ENCODE data around the gene UBAP2. TPM values are rescaled to one million over a fixed set of nuclear protein-coding genes. Genes with fewer than 3 reads are reported as not detected.

Gene UBAP2
- total and polyA plus RNA-seq, 2 donors (not counting 1 experiment from before 2014, with no cell fraction given) = 15.5 to 26.2 TPM

GRCh38 chr9:34086864-34087263, 38.2 kb upstream of the UBAP2 start:
- no peak overlapping the region for H3K9ac ChIP-seq (ENCODE audit: low read length)
- H3K27me3 Mint-ChIP-seq = peaks cover 17% of the 10 kb centered on the region
- no peak overlapping the region for H3K27ac Mint-ChIP-seq
- CTCF ChIA-PET = no interaction called here
- ATAC-seq (ENCODE audit: low read depth) (no peak), DNase-seq (no peak)
- H3K27ac ChIP-seq (ENCODE audit: low read length in 2 of 2) = no peak overlapping the region
- H3K9me3 Mint-ChIP-seq (ENCODE audit: insufficient read depth) = no peaks in the 10 kb centered on the region
- peaks cover 0 to 36% (median 2%) of the 10 kb centered on the region in 4 experiments for H3K27me3 ChIP-seq (replicated peaks in 1 of 4; ENCODE audit: control extremely low read depth in 1 of 4, control insufficient read depth in 3 of 4, insufficient read depth in 4 of 4, low read length in 3 of 4)
- H3K36me3 ChIP-seq (replicated peaks in 1 of 2; ENCODE audit: control extremely low read depth in 1 of 2, control insufficient read depth in 1 of 2, extremely low read depth in 1 of 2, insufficient read depth in 2 of 2, low read length in 1 of 2) = no peaks in the 10 kb centered on the region
- no peaks in the 10 kb centered on the region for H3K79me2 ChIP-seq (ENCODE audit: control insufficient read depth, insufficient read depth, low read length)
- no peak overlapping the region for H3K4me2 ChIP-seq (replicated peaks; ENCODE audit: low read depth, low read length, poor library complexity, severe bottlenecking)
- H3K4me3 ChIP-seq (ENCODE audit: control extremely low read depth in 1 of 5, extremely low read depth in 1 of 5, insufficient read depth in 1 of 5, low read depth in 2 of 5, low read length in 4 of 5) = no peak overlapping the region
- POLR2A ChIA-PET = no interaction called here
- TF ChIP-seq, protein P1, sequence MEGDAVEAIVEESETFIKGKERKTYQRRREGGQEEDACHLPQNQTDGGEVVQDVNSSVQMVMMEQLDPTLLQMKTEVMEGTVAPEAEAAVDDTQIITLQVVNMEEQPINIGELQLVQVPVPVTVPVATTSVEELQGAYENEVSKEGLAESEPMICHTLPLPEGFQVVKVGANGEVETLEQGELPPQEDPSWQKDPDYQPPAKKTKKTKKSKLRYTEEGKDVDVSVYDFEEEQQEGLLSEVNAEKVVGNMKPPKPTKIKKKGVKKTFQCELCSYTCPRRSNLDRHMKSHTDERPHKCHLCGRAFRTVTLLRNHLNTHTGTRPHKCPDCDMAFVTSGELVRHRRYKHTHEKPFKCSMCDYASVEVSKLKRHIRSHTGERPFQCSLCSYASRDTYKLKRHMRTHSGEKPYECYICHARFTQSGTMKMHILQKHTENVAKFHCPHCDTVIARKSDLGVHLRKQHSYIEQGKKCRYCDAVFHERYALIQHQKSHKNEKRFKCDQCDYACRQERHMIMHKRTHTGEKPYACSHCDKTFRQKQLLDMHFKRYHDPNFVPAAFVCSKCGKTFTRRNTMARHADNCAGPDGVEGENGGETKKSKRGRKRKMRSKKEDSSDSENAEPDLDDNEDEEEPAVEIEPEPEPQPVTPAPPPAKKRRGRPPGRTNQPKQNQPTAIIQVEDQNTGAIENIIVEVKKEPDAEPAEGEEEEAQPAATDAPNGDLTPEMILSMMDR (IDR thresholded peaks at IDR 0.05) = no peak
- H3K9me3 ChIP-seq (ENCODE audit: control extremely low read depth in 1 of 3, control insufficient read depth in 2 of 3, insufficient read depth in 1 of 3, low read length in 2 of 3) = no peaks in the 10 kb centered on the region
- no peak overlapping the region for H3K4me3 Mint-ChIP-seq
- H4K20me1 ChIP-seq (ENCODE audit: control insufficient read depth, insufficient read depth, low read length, poor library complexity, severe bottlenecking) = no peaks in the 10 kb centered on the region
- H3K4me1 Mint-ChIP-seq = peaks cover 2% of the 10 kb centered on the region
- H2AFZ ChIP-seq (ENCODE audit: insufficient read depth, low read depth, low read length, poor library complexity, severe bottlenecking) = no peak overlapping the region
- intact Hi-C loops (cut with micrococcal nuclease) = no loop called here
- H3K4me1 ChIP-seq (ENCODE audit: control insufficient read depth in 2 of 2, insufficient read depth in 2 of 2, low read length in 2 of 2) = peaks cover 0 to 4% of the 10 kb centered on the region in 2 donors

DNA sequence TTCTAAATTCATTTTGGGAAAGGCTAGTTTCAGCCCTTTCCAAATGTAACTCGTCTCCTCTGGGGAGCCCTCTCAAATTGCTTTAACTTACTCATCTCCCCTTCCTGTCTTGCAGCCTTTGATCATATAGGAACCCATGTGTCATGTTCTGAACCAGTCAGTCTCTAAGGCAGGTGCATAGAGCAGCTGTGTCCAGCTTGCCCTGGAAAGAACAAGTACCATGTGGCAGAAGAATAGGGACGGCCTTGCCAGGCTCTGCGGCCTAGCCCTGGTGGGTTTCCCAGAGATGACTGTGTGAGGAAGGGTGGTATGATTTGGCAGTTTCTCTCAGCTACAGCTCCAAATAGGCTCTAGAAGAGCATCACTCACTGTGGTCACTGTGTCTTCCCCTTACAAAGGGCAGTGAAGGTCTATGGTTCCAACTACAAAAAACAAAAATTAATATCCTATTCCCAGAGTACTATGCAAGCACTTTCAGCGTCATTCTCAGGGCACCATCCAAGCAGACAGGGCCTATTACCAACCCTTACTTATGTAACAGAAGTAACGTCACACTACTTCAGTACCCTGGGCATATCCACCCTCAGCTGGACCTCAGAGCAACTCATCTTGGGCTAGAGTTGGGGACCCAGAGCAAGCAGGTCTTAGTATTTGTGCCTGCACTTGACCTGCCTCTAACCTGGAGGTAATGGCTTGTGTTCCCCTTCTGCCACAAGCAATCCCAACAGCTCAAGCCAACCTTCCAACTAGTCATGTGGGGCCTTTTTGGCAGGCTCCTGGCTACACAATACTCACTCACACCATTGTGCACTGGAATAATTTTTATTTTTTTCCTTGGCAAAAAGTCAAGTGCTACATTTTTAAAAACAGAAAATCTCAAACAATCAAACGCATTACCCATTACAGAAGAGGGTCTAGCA, 37.2 kb upstream of the UBAP2 start:
- intact Hi-C loops (cut with micrococcal nuclease) = no loop called here

More for the DNA sequence above, 37.2 kb upstream of the UBAP2 start:
- ATAC-seq (ENCODE audit: low read depth) = no peak
- 88% methylated on average over 3 of the region's 6 CpGs for WGBS (ENCODE audit: insufficient coverage)
- Histone ChIP-seq H3K79me2 (ENCODE audit: control insufficient read depth, insufficient read depth, low read length) (no peaks in the 10 kb centered on the region), H3K27me3 (replicated peaks in 1 of 4; ENCODE audit: control extremely low read depth in 1 of 4, control insufficient read depth in 3 of 4, insufficient read depth in 4 of 4, low read length in 3 of 4) (peaks cover 0 to 36% (median 0%) of the 10 kb centered on the region in 4 experiments), H3K4me1 (ENCODE audit: control insufficient read depth in 2 of 2, insufficient read depth in 2 of 2, low read length in 2 of 2) (peaks cover 0 to 4% of the 10 kb centered on the region in 2 donors), H3K9me3 (ENCODE audit: control extremely low read depth in 1 of 3, control insufficient read depth in 2 of 3, insufficient read depth in 1 of 3, low read length in 2 of 3) (no peaks in the 10 kb centered on the region), H3K4me3 (ENCODE audit: control extremely low read depth in 1 of 5, extremely low read depth in 1 of 5, insufficient read depth in 1 of 5, low read depth in 2 of 5, low read length in 4 of 5) (no peak overlapping the region), H3K27ac (ENCODE audit: low read length in 2 of 2) (no peak overlapping the region), H3K9ac (ENCODE audit: low read length) (no peak overlapping the region), H3K36me3 (replicated peaks in 1 of 2; ENCODE audit: control extremely low read depth in 1 of 2, control insufficient read depth in 1 of 2, extremely low read depth in 1 of 2, insufficient read depth in 2 of 2, low read length in 1 of 2) (no peaks in the 10 kb centered on the region), H3K4me2 (replicated peaks; ENCODE audit: low read depth, low read length, poor library complexity, severe bottlenecking) (no peak overlapping the region), H2AFZ (ENCODE audit: insufficient read depth, low read depth, low read length, poor library complexity, severe bottlenecking) (no peak overlapping the region), H4K20me1 (ENCODE audit: control insufficient read depth, insufficient read depth, low read length, poor library complexity, severe bottlenecking) (no peaks in the 10 kb centered on the region)
- POLR2A ChIA-PET = no interaction called here
- Mint-ChIP-seq H3K27me3 (peaks cover 17% of the 10 kb centered on the region), H3K27ac (no peak overlapping the region), H3K4me3 (no peak overlapping the region), H3K4me1 (peaks cover 2% of the 10 kb centered on the region), H3K9me3 (ENCODE audit: insufficient read depth) (no peaks in the 10 kb centered on the region)
- TF ChIP-seq EZH2 (IDR thresholded peaks at IDR 0.05; ENCODE audit: borderline replicate concordance, insufficient read depth, low read depth, low read length, poor library complexity, severe bottlenecking) = no peak
- TF ChIP-seq, protein P1 (IDR thresholded peaks at IDR 0.05) = no peak
- no peak for DNase-seq
- CTCF ChIA-PET = no interaction called here
